NCI-H128 (cell line): ENCODE data around the gene FGFR1OP2.

ENCODE experiments used
- DNase-seq: peaks from one replicate; lab custom pipeline; 2025; ENCODE audit not compliant: unreplicated experiment; lab: John Stamatoyannopoulos, UW

The FGFR1OP2 gene

GRCh38 chr12:27001663-27002062, 63.4 kb downstream of the FGFR1OP2 start:
- no peak for DNase-seq

DNA sequence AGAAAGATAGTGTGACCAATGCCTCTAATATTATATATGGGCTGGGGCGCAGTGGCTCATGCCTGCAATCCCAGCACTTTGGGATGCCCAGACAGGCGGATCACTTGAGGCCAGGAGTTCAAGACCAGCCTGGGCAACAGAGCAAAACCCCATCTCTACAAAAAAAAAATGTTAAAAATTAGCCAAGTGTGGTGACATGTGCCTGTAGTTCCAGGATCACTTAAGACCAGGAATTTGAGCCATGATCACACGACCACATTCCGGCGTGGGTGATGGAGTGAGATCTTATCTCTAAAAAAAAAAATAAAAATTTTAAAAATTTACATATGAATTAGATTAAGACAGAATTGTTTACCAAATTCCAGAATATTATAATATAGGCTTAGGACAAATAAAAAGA, 63.9 kb downstream of the FGFR1OP2 start:
- DNase-seq = no peak

DNA sequence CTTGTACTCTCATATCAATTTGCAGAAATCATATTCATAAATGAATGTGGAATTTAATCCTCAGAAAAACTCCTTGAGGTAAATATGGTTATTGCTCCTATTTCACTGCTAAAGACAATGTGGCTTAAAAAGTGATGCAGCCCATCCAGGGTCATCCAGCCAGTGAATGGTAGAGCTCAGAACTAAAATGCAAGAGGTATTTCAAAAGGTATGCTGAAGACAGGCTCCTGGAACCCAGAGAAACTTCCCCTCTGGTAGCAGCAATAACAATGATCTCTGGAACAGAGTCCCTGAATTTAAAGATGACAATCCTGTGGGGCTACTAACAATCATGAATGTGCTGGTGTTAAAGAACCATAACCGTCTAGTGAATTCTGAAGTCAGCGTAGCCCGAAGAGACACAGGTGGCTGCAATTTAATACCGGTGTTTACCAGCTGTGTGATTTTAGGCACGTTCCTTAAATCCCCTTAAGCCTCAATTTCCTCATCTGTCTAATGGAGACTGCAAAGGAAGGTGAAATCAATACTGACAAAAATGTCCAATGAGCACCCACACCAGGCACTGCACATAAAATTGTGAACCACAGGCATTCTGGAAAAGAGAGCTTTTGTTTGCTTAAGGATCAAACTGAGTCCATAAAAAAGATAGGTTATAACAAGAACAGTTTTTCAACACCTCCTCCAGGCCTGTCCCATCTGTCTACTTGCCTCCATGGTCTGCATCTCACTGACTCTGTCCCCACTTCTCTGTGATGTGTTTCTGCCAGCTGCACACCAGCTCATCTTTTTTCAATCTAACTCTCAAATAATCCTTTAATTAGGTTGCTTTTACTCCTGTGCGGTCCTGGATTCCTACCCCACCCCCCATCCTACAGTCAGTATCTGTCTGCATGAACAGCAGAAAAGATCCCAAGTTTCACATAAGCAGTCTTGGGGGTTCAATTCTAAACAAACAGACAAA, 65.4 kb downstream of the FGFR1OP2 start:
- no peak for DNase-seq

- DNase-seq = no peak
Observed at GRCh38 chr12:27005495-27005894, 67.2 kb downstream of the FGFR1OP2 start.

DNA sequence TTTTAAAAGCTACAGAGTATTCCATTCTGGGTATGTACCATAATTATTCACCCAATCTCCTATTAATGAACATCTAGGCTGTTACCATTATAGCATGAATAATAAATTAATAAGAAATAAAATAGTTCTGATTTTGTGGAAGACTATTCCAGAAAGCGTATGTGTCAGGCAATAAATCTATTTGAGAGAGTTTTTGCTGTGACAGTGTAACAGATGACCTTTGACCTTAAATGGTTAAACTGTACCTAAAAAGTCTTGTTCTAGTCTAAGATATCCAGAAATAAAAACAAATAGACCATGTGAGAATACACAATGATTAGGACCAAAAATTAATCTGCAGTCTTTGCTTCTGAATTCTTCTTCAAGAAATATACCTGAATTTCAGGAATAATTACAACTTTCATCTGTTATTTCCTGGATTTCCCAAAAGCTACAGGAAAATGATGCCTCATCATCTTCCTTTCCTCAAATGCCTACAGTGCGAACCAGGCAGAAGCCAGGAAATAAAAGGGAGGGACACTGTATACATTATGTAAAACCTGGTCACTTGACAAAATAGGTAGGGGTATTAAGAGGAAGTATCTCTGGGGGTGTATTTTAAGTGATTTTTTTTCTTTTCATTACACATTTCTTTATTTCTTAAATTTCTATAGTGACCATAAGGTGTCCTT, 68.7 kb downstream of the FGFR1OP2 start:
- DNase-seq = no peak

GRCh38 chr12:27008081-27008480, 69.8 kb downstream of the FGFR1OP2 start:
- no peak for DNase-seq

- no peak for DNase-seq
Observed at GRCh38 chr12:27009881-27010301, 71.6 kb downstream of the FGFR1OP2 start.

DNA sequence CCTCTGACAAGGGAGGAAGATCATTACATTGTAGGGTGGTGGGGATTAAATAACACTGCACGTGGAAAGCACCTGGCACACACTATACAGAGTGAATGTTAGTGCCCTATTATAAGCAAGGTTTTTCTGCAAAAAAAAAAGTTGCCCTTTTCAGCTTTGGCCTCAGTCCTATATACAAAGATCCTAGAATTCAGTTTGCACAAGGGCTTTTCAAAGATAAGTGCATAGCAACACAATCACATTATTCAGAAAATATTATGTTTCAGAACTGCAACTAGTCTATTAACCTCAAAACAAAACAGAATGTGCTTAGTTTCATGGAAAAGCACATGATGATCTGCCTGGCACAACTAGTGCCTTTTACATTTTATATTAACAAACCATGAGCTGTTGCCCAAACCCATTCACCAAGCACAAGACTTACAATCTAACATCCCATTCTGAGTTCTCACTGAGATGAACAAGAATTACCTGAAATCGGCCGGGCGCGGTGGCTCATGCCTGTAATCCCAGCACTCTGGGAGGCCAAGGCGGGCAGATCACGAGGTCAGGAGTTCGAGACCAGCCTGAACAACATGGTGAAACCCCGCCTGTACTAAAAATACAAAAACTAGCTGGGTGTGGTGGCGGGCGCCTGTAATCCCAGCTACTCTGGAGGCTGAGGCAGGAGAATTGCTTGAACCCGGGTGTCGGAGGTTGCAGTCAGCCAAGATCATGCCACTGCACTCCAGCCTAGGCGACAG, 74.1 kb downstream of the FGFR1OP2 start:
- DNase-seq = no peak

DNA sequence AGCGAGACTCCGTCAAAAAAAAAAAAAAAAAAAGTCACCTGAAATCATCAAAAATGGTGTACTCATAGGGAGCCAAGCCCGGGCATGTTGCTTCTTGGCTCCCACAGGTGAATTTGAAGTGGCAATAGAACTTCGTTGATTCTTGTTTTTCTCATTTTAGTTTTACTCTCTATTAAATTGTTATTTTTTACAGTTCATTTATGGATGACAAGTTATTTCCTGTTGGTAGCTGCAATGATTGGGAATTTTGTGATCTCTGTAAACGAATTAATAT, 74.6 kb downstream of the FGFR1OP2 start:
- DNase-seq = no peak

DNA sequence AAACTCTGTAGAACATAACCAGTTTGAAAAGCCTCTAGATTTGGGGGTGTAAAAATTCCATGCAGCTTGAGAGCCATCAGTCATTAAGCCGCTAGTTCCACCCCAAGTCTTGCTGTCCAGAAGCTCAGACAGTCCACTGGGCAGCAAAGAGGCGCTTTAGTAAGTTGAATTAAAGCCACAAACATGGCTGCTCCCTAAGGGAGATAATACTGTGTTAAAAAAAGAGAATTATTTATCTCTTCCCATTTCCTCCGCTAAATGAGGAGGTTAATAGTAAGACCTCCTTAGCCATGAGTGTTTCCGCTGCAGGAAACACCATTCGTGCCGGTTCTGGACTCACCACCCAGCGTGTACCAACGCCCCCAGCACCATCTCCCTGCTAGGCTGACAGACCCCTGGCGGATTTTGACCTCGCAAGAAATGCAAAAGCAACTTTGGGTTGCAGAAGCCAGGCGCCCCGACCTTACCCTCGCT, 75.4 kb downstream of the FGFR1OP2 start:
- DNase-seq = no peak

DNA sequence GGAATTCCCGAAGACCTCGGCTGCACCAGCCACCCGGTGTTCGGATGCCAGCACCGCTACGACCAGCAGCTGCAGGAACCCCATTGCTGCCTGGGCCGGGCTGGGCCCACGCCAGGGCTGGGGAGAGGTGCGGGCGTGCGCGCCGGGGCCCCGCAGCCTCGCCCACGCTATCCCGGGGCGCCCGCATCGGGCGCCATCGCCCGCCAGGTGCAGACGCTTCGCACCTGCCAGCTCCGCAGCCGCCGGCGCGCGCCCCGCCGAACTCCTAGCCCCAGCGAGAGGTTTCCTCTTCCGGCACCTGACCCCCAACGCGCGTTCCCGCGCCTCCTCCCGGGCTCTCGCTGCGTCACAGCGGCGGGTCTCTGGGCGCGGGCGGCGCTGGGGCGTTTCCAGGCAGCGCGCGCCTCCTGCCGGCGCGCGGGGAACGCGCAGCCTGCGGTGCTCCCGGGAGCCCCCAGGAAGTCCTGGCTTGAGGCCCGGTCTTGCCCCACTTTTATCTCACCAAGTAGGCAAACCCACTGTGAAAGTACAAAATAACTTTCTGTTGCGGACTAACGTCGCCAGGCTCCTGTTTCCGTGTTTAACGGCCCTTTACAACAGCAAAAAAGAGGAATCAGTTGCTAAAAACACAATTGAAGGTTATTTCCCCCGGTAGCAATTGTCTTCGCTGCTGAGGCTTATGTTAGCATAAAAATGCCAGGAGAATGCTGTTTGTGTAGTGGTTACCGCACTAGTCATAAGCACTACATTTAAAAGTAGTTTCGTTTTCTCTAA, 76.0 kb downstream of the FGFR1OP2 start, which contains the start of gene TM7SF3:
Gene TM7SF3, minus strand, starts transcription at position 300 of the 774 bp plus-strand sequence. Its CDS starts 216 bp downstream, at position 84.
- peak; percentile 92 for DNase-seq

GRCh38 chr12:27014859-27015729, 76.8 kb downstream of the FGFR1OP2 start:
- DNase-seq = no peak

GRCh38 chr12:27015730-27016076, 77.4 kb downstream of the FGFR1OP2 start:
- DNase-seq = no peak
